GM19468 (cell line): Measurements from ENCODE around the gene NFIA.

Experiments used
- ATAC-seq: cut with Tn5 transposase; IDR thresholded peaks from one replicate; pipeline ENCODE4 v1.9.1; 2021; ENCODE audit warnings: mild to moderate bottlenecking, moderate library complexity, moderate number of reproducible peaks; ENCODE audit not compliant: unreplicated experiment; ENCODE audit errors: extremely low read depth

Gene NFIA

DNA sequence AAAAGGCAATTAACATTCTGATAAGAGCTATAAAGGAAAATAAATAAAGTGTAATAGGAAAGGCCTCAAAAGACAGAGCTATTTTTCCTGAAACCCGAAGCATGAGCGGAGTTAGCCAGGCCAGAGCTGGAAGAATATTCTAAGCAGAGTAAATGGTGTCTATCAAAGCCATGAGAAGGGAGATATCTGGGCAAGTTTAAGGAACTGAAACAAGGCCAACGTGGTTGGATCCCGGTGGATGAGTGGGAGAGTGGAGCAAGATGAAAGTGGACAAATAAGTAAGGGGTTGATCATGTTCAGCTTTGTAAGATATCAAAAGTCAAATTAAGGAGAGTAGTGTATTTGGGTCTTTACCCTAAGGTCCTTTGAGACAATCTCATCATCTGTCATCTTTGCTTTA is 408.6 kb downstream of the NFIA start:
- no peak for ATAC-seq

DNA sequence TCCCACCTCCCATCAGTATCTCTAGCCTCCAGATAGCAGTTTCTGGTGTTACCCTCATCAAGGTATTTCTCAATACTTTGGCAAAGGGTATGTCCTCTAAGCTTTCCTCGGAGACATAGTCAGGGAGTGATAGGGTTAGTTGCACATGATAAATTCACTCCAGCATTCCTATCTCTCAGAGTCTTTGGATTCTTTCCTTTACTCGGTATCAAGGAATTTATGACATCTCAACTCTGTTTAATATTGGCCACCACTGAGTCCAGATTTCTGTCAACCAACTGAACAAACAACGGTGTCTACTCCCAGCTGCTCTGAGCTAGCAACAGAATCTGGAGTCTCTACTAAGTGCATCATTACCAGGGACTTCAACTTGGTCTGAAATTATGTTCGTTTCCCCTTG is 409.1 kb downstream of the NFIA start:
- ATAC-seq = no peak

DNA sequence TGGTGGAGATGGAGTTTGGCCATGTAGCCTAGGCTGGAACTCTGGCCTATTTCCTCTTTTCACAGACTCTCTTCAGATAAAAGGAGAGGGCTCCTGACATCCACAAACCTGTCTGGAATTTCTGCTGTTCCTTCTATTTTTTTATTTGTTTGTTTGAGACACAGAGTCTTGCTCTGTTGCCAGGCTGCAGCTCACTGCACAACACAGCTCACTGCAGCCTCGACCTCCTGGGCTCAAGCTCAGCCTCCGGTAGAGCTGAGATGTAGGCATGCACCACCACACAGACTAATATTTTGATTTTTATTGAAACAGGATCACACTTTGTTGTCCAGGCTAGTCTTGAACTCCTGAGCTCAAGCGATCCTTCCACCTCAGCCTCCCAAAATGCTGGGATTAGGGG is 411.6 kb downstream of the NFIA start:
- ATAC-seq = no peak

DNA sequence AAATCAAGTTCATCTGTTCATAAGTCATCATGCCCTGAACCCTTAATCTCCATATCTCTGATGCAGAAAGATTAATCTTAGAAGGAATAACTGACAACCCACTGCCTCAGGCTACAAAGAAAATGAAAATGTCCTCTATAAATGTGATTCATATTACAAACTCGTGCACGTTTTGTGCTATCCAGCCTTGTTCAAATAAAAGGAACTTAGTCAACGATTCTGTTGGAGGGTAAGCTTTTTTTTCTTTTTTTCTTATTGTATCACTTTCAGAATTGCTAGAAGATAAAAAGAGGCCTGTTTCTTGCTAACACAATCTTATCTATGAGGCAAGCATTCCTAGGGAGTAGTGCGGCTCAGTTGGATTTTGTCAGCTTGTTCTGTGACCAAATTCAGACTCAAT is 414.1 kb downstream of the NFIA start:
- no peak for ATAC-seq

DNA sequence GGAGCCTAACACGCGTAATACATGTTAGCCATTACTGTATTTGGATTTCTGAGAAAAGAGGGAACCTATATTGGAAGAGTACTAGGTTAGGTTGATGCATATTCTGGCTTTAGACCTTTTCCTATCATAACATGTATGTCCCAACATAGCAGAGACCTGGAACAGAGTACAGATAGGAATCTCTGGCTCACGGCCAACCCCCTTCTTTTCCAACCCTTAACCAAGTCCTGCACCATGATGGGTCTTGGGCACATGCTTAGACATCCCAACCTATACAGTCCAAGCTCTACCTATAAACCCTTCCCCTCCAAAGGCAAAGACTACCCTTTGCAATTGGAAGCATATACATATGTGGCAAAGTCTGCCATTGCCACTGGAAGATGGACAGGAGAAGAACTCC is 414.7 kb downstream of the NFIA start:
- no peak for ATAC-seq

DNA sequence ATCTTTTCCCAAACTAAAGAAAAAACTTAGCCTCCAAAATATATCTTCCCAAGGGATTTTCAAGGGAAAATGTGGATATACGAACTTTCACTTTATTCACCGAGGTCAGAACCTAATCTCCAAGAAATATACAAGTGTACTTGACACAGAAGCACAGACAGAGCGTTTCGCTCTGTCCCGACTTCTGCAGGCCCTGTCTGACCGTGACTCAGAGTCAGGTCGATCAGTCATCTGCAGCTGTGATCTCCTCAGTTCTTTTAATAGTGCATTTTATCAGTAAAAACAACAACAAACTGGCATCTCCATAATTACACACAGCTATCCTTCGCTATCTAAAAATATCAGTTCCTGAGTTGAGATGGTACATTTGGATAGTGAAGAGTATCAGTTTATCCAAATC is 416.0 kb downstream of the NFIA start:
- no peak for ATAC-seq

DNA sequence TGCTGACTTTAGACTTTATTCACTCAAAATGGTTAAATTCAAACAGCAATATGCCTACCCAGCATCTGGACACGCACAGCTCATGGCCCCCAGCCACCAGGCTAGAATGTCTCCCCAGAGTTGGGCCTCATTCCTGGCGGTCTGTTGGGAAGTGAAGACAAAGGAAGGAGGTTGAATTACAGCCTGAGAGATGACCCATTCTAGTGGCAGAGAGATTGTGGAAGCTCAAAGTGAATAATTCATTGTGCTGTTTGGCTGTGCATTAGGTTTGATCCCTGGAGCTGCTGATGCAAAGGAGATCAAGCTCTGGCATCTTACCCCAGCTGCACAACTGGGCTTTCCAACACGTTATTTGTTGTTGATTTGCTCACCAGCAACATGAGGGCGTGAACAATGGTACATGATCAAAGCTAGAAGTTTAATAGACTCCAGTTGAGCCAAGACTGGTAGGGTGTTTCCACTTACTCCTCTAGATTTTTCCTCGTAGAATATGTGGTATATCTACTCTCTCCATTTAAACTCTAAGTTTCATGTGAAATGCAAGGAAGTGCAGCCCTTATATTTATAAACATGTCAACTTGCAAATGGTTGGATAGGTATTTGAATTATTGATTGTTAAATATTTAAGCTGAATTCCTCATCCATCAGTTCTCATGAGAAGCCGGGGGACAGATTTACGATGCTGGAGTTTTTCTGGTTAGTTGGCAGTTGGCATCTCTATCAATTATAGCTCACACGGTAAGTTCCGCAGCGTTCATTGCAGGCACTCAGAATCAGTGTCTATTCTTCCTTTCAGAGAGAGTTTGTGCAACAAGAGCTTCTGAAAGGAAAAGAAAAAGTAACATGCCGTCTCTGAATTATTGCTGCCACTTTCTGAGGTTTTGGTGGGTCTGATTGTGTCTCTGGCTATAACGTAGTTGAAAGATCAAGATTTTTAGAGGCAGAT is 419.9 kb downstream of the NFIA start:
- ATAC-seq = no peak

DNA sequence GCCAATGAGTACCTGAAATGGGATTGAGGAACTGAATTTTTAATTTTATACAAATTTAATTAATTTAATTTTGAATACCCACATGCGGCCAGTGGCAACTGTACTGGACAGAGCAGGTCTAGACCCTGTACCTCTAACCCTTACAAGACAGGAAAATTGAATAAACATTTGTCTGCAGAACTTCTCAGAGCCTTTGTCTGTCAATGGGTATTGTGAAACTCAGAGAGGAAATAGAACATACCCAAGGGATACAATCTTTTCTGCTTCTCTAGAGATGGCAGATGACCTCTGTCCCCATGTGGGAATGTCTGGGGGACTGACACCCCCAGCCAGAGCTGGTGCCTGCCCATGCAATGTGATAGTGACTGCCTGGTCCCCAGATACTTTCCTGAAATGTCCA is 421.9 kb downstream of the NFIA start:
- ATAC-seq = no peak

DNA sequence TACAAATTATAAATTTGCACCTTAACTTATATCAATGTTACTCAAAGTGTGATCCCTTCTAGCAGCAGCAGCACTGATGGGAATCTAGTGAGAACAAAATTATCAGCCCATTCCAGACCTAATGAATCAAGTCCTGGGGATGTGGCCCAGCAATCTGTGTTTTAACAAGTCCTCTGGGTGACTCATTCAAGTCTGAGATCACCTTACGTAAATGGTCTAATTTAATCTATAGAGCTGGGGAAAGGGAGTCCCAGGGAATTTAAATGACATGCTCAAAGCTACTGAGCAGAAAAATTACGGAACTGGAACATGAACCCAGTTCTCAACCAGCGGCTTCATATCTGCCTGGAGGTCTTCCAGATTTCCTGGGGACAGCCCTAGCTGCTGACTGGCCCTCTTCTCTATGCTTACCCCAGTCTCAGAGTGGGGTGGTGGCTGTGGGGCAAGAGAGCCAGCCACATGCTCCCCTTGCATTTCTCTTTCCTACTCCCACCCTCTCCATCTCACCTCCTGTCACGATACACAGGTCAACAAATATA is 422.6 kb downstream of the NFIA start:
- no peak for ATAC-seq

DNA sequence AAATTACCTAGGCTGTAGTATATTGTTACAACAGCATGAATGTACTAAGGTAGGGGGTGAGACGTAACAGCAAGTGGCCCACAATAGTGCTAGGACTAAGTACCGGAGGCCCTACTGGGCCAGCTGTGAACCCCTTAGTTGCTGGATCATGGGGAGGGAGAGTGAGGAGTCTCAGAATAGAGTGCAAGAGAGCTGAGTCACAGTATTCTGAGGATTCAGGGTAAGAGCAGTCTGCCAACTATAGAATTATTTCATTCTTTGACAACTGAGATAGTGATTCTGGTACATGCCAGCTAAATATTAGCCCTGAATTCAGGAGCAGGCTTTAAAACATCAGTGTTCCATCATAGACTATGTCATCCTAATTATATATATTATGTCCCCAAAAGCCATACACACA is 423.9 kb downstream of the NFIA start:
- ATAC-seq = no peak

DNA sequence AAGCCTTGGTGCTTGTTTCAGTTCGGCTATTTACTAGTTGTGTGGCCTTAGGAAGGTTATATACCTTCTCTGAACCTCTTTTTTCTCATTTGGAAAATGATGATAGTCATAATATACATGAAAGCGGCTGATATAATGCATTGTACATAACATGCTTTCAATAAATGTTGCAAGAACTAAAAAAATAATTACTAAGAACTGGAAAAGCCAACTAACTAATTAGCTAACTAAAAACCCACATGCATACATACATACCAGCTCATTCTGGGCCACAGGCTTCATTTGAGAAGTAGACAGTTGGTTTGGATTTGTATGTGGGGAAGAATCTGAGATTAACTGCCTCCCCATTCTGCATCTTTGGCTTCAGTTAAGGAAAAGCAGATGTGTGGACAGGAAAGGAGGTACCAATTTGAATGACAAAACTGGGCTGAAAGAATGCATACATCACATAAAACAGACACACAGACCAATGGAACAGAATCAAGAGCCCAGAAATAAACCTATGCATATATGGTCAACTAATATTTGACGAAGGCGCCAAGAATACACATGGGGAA is 424.7 kb downstream of the NFIA start:
- no peak for ATAC-seq
